Tibial nerve (tissue), 4 donors: ENCODE results near the gene MYPN.

Experiments used
- CTCF ChIP-seq, 5 experiments: fragments of 200-600 bp in 3 of 5; fragments of 450-650 bp in 2 of 5; sonication (generic) in 3 of 5; IDR thresholded peaks; one replicate each; pipeline ENCODE4 v1.5.1; 2016 to 2019; ENCODE audit warnings: antibody characterized with exemption in 5 of 5, mild to moderate bottlenecking in 3 of 5, moderate library complexity in 2 of 5
- EP300 ChIP-seq, 2 donors: sonication (generic); formaldehyde crosslinking; IDR thresholded peaks; one replicate each; pipeline ENCODE4 v1.6.1; 2017; ENCODE audit warnings: antibody characterized with exemption in 2 of 2, mild to moderate bottlenecking in 1 of 2
- POLR2A ChIP-seq, 2 donors: fragments of 450-650 bp; IDR thresholded peaks; one replicate each; pipeline ENCODE4 v1.6.1; 2017; ENCODE audit warnings: antibody characterized with exemption in 2 of 2, mild to moderate bottlenecking in 2 of 2, moderate library complexity in 2 of 2

- TF ChIP-seq POLR2A (IDR thresholded peaks at IDR 0.05) (no peak), CTCF (IDR thresholded peaks at IDR 0.05) (no peak), EP300 (IDR thresholded peaks at IDR 0.05) (no peak)
Observed at GRCh38 chr10:68238371-68238770, 129.1 kb downstream of the MYPN start.
